DMS 273 treated with DMSO at 0.1 percent for 48 hours (cell line): ENCODE results near the gene PEPD.

Source experiments
- DNase-seq: peaks from one replicate; lab custom pipeline; 2025; lab: John Stamatoyannopoulos, UW

PEPD gene

GRCh38 chr19:33394723-33395560 is 126.6 kb downstream of the PEPD start:
- DNase-seq: no peak

DNA sequence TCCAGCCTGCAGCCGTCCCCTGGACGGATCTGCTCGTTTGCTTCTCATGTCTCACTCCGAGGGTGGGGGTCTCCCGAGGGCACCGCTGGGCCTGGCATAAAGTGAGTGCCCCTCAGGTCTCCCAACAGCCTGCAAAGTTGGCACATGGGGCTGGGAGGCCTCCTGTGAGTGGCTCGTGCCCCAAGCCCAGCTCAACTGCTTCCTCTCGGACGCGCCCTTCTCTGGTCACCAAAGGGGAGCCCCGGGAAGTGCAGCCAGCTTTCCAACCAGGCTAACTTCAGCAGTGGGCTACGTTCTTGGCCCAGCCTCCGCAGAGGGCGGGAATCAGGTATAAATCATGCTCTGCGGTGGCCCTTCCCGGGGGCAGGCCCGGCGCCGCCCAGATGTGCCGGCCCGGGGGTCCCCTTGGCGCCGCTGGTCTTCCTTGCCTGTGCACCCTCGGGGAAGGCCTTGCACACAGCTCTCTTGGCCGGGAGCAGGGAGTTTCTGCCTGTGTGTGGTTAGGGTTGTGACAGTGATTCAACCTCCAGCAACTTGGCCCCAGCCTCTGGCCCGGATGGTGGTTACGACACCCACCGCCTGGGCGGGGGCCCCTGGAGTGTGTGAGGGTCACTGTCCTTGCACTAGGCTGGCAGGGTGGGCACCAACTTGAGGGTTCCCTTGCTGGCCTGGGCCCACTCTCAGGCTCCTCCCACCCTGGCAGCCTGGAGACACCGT is 127.4 kb downstream of the PEPD start:
- no peak for DNase-seq

GRCh38 chr19:33393286-33394005 is 128.1 kb downstream of the PEPD start:
- DNase-seq: no peak

- DNase-seq: no peak
These were observed 129.0 kb downstream of the PEPD start for GRCh38 chr19:33392341-33393285.

- DNase-seq: no peak
These were observed 129.9 kb downstream of the PEPD start for GRCh38 chr19:33391631-33392249.

- DNase-seq: no peak
These were observed 130.5 kb downstream of the PEPD start for GRCh38 chr19:33390908-33391630.

GRCh38 chr19:33390101-33390907 is 131.3 kb downstream of the PEPD start:
- no peak for DNase-seq

DNA sequence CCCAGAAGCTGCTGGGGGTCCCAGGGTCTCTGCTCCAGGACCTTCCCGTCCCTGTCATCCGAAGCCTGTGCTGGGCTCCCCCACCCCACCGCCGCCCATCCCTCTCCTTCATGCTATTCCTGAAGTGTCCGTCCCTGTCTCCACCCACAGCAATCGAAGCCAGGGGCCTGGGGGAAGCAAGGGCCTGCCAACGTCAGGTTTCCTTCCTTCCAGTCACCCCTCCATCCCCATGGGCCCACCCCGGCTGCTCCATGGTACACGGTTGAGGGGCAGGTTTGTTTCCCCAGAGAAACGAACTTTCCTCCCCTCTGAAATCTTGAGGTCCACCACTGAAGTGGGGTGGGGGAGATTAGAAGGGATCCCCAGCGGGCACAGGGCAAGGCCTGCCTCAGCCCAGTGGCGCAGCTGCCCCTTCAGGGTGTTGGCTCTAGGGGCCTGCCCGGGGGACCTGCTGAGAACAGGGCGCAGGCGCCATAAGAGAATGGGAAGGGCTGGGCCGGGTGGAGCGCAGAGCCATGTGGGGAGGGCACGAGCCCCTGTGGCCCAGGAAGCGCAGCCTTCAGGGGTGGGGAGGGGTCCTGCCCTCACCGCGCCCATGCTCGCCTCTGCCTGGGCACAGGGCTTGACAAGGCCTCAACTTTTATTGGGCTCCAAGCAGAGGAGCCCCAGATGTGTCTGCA is 132.0 kb downstream of the PEPD start:
- no peak for DNase-seq

GRCh38 chr19:33388725-33389420 is 132.7 kb downstream of the PEPD start:
- no peak for DNase-seq

DNA sequence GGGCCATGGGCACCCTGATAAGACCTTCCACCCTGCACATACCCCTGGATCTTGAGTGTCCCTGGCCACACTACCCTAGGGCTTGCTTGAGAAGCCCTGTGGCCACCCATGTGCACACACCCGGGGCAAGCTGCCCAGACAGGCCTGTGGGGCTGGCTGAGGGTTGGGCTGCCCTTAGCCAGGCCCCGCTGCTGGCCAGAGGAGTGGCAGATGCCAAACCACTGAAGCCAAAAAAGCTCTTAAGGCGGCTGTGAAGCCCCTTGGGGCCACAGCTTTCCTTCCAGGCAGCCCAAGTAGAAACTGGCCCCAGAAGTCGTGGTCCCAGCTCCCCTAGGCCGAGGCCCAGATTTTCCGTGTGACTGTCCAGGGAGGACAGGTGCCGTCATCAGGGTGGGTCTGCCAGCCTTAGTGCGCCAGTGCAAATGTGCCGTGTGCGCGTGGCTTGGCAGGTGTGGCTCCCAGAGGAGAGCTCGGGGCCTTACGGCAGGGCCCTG is 133.3 kb downstream of the PEPD start:
- DNase-seq: no peak

DNA sequence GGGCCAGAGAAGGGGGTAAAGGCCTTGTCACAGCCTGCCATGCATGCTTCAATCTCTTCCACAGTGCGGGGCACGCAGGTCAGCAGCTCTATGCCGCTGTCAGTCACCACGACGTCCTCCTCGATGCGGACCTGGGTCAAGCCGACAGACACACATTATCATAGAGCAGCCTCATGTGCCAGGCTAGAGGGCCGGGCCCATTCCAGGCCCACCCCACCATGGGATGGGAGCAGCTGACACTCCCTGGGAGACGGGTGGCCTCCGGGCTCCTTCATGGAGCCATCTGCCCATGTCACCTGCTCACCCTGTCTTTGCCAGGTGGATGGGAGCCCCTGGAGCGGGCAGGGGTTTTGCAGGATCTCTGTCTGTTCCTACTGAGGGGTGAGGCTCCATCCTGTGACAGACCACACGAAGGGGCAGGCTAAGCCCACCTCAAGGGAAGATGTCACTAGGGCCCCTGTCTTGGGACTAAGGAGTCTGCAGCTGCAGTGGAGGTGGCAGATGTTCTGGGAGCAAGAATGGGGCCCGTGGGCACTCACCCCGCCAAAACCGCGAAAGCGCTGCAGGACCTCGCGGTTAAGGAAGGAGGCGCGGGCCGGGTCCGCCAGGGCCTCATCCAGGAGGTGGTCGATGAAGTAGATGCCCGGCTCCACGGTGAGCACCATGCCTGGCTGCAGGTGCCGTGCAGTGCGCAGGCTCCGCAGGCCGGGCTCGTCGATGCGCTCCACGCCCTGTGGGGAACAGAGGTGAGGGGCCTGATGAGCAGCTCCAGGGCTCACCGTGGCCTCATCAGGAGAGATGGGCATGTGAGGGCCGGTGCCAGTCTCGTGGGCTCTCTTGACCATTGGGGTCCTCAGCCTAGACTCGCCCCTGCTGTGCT is 134.0 kb downstream of the PEPD start:
- DNase-seq: no peak

- no peak for DNase-seq
These were observed 135.2 kb downstream of the PEPD start for GRCh38 chr19:33386361-33386858.

DNA sequence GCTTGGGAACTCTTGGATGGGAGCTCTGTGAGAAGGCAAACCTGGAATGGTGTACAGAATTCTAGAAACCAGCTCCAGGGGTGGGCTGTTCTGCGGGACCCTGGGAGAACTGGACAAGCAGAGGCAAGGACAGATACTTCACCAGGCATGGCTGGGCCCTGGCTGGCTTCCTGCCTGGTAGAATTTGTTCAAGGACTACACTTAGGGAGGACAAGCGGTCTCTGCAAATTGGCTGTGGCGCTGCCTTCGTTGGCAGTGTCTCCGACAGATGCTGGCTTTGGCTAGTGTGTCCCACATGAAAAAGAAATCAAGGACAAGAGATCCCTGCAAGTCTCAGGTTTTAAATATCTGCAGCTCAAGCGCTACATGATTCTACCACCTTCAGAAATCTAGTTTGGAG is 135.6 kb downstream of the PEPD start:
- no peak for DNase-seq

DNA sequence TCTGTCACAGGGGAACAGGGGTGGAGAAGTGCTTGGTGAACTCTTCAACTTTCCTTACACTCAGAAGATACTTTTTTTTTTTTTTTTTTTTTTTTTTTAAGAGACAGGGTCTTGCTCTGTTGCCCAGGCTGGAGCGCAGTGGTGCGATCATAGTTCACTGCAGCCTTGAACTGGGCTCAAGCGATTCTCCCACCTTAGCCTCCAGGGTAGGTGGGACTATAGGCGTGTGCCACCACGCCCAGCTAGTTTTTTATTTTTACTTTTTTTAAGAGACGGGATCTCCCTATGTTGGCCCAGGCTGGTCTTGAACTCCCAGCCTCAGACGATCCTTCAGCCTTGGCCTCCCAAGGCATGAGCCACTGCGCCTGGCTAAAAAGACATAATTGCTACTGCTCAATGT is 136.6 kb downstream of the PEPD start:
- no peak for DNase-seq

GRCh38 chr19:33383720-33384292 is 137.8 kb downstream of the PEPD start:
- no peak for DNase-seq

DNA sequence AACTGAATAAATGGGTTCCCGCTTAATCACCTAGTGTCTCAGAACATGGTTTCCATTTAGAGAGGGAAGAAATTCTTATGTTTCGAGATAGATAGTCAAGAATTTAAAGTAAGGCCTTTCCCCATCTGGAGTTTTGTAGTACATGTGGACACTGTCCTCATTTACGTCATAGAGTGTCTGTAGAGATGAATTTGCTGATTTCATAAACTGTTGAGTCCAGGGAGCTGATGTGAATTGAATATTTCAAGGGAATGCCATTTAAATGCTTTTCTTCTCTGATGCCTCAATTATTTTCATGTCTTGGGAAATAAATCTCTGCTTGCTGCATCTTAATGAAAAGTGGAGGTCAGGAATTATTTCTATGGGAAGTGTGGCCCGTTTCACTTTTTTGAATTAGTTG is 138.6 kb downstream of the PEPD start:
- no peak for DNase-seq

DNA sequence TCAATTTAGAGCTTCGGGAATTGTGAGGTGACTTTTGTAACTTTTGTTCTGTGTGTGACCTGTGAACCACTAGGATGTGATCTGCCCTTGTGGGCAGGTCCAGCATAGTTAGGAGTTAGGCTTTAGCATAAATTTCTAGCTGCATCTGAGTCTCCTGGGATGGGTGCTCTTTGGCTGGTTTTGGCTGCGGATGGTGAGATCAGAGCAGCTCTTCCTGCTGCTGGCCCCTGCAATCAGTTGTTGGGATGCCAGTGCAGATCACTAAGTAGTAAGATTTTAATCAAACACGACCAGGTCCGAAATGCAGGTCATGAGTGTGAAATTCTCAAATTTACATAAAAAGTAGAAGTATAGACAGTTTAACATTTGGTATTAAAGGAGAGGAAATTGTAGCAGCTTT is 139.6 kb downstream of the PEPD start:
- DNase-seq: no peak
